GM21529 (cell line): ENCODE results near the gene LRRC37A.
"Not testable (repeated sequence)": the region's sequence is repeated elsewhere in the genome, so short reads cannot be mapped to it uniquely, and the experiment has no call there.

Experiments used
- ATAC-seq: cut with Tn5 transposase; IDR thresholded peaks from one replicate; pipeline ENCODE4 v1.9.1; 2021; ENCODE audit not compliant: unreplicated experiment

LRRC37A gene

DNA sequence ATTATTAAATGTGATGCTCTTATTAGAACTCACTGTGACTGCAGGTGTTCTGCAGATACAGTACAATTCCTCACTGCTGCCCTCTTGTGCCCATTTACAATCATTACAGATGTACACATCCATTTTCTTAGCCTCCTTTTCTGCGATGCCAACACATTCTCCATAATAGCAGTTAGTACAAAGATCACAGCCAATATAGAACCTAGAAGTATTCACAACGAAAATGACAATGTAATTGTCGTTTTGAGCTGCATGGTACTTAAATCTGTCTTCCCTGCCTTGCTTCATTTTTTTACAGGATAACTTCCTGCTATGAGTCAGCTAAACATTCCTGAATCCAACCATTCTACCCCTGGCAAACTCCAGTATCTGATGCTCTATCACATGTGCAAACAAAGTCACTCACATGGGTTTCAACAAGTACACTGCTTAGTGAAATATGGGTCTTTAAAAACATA is 8.1 kb upstream of the LRRC37A start:
- not testable (repeated sequence) for ATAC-seq

DNA sequence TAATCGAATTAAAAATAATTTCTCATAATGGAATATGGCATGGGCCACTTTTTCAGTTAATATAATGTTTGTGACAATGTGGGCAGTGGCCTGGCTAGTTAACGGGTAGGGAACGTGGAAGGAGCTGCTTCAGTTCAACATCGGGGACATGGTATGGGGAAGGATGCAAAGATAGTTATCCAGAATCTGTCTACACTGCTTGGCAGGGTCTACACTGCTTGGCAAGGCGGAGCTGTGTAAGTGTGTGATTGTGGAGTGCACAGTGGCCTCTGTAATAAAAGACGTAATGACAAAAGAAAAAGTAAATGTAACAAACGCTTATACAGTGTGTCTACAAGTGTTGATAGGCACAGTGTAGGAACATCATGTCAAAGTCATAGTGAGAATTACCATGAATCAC is 7.3 kb upstream of the LRRC37A start:
- ATAC-seq = not testable (repeated sequence)

DNA sequence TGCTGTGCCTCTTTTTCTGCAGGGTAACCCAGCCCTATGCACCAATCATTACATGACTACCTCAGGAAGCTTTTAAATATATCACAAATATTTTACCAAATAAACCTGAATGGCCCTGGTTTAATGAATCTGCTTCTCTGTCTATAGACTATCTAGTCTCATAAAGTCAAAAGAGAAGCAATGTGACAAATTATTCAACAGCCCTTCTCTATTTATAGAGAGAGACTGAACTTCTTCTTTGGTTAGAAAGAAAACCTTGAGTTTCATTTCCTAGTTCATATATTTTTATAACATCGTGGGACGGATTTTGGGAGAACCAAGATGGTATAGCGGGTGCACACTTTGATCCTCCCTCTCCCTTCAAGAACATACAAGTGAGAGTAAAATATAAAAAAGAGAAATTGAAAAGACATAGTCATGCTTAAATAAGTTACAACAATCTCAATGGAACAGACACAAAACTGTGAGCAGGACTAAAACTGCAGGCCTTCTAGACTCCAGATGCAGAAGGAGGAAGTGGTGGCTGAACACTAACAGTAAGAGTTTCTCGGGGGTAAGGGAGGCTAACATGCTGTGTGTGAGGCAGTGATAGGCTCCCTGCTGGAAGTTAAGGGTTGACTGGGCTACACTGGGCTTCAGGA is 3.9 kb upstream of the LRRC37A start:
- peak; percentile 98 for ATAC-seq

DNA sequence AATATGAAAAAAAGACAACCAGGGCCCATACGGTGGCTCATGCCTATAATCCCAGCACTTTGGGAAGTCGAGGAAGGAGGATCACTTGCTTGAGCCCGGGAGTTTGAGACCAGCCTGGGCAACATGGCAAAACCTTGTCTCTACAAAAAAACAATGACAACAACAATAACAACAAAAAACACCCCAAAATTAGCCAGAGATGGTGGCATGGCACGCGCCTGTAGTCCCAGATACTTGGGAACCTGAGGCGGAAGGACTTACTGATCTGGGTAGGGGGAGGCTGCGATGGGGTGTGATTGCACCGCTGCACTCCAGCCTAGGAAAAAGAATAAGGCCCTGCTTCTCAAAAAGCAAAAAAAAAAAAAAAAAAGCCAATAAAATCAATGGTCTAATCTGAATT is 3.3 kb upstream of the LRRC37A start:
- not testable (repeated sequence) for ATAC-seq

DNA sequence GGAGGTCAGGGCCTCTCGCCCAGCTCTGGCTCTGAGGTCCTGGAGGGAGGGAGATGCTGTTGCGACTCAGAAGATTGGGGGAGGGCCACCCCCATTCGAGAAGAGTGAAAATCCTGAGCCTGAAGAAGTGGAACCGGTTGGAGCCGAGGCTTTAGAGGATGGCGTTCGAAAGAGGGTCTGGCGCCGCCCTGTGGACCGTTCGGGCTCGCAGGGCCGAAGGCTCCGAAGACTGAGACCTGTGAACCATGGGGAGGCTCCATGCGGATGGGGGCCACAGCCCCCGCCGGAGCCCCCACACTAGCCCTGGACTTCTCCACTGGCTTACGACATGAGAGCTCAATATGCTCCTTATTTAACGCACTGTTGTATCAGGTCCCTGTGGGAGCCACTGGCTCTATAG is 46.3 kb downstream of the LRRC37A start:
- not testable (repeated sequence) for ATAC-seq

DNA sequence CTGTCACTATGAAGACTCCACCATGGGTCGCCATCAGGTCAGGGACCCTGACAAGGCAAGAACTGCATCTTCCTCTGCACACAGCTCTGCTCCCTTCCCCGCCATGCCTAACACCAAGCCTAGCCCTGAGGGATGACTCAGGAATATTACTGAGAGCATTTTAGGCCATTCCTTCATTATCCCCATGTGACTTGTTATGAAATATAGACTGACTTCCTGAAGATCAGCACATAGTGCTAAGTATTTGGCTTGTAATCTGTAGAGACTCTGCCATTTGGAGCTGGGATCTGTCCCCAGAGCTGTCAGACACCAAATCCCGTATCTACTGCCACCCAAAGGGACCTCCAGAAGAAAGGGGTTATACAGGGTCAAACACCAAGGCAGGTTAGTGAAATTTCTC is 47.2 kb downstream of the LRRC37A start:
- ATAC-seq = not testable (repeated sequence)

DNA sequence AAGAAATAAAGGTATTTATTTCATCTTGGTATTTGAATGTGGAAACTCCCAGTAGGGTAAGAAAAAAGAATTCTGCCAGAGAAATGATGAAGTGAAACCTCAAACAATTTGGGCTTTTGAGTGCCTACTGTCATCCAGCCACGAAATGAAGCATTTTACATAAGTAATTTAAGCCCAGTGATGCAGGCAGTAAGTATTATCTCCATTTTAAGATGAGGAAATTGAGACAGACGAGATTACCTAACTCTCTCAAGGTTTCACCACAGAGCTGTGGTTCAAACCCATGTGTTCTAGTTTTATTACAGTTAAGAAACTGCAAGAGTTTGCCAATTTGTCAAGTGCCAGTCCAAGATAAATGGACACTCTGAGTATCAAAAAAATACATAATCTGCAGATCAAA is 53.4 kb downstream of the LRRC37A start:
- ATAC-seq = not testable (repeated sequence)

DNA sequence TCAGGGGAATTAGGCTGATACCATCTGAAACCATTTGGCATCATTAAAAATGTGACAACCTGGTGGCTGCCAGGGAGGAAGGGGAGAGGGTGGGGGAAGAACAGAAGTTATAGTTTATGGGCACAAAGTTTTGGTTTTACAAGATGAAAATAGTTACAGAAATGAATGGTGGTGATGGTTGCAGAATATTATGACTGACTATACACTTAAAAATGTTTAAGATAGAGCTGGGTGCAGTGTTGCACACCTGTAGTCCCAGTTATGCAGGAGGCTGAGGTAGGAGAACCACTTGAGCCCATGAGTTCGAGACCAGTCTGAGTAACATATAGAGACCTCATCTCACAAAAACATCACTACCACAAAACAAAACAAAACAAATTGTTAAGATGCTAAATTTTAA is 54.1 kb downstream of the LRRC37A start:
- not testable (repeated sequence) for ATAC-seq

DNA sequence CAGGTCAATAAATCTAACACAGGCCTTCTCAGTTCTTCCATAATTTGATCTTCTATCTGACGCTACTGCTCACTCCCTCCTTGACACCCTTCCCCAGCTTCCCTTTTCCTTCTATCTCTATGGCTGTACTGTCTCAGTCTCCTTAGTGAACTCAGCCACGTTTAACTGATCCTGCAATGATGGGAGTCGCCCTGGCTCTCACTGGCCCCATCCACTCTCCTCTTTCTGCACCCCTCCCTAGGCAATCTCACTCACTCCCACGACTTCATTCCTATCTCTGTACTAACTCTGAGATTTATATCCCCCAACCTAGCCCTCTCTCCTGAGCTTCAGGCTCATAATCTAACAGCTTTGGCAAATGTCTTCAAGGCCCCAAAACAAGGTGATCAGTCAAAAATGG is 58.9 kb downstream of the LRRC37A start:
- not testable (repeated sequence) for ATAC-seq

DNA sequence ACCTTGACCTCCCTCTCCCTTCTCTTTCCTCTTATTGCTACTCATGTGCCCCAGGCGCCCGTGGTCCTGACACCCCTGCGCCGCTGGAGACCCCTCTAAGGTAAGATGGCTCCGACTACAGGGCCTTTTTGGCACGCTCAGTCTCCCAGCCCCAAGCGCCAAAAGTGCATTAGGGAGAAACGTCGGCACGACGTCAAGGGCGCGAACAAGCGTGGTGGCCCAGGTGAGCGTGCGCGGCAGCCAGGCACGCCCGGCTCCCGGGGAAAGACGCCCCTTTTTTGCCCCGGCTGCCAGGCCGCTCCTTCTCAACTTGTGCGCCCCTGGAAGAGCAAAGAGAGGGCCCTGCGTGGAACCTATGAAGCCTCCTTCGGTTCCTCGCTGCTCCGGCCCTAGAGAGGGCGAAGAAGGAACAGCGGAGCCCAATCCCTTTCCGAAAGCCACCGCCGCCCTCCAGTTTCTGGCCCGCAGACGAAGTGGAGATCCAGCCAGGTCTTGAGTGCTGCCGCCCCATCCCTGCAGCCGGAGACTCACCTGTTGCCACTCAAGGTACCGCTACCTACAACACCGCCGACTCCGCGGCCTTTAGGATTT is 66.3 kb downstream of the LRRC37A start:
- ATAC-seq = peak; percentile 62

DNA sequence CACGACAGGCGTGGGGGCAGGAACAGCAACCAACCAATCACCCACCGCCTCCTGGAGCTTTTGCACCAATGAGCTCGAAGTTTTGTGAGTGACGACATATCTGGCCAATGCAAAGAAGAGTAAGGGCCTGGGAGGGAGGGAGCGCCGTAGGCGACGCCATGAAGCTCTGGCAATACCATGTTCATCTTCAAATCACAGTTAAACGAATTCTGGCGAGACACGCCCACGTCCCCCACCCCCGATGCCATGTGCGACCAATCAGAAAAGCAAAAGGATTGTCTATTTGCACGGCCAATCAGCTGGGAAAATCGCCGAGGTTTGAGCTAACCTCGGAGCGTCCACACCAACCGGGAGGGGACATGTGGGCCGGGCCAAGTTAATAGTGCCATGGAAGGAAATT is 66.8 kb downstream of the LRRC37A start, which contains the start of gene ARL17B:
Gene ARL17B, minus strand, starts transcription at position 12 of the 400 bp plus-strand sequence. CDS start 3,369 bp downstream, outside the sequence.
- ATAC-seq = peak; percentile 82

DNA sequence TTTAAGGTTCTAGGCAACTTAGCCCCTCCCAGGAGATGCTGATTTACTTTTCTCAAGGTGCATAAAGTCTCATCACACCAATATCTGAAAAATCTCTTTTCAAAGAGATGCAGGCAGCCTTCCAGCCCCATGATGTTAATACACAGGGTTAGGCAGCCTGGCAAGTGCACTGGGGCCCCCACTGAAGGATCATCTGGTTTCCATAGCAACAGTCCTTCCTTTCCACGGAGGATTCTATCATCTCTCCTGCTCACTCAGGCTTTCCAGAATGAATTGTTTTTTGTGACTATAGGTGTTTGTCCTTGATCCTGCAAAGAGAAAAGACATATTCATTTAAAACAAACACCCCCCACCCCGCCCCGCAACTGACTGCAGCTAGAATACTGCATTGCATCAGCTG is 72.6 kb downstream of the LRRC37A start:
- not testable (repeated sequence) for ATAC-seq

DNA sequence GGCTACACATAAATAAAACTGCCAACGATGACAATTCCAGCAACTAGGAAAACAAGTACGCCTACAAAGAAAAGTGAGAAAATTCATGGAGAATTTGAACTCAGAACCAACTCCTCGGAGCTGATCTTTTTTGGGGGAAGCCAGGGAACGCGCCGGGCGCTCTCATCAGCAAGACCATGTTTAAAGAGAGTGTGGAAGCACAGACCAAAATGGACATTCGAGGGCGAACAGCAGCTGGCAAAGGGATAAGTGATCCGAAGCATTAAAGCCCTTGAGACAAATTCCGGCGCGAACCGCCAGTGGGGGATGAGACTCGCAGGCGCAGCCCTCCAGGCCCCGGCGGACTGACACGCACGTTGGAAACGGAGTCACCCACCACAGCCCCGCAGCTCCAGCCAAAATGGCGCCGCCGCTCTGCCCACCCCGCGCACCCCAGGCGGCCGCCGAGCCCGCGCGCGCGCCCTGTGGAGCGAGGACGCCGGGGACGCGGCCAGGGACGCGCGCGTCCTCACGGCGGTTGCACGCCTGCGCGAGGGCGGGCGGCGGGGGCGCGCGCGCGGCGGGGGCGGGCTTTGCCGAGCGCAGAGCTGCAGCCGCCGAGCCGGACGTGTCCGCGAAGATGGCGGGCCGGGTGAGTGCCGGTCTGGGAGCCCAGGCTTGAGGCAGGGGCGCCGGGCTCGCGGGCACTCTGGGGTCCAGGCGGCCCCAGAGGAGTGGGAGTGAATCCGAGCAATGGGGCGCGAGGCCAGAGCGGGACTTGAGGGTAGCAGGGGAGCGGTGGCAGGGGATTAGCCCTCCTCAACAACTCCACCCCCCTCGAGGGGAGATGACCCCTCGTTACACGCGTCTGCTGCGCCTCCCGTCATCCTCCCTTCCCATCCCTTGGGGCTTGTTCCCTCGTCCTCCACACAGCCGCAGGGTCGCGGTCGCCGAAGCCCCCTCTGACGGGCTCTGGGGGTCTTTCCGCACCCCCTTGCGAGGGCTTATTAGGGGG is 77.6 kb downstream of the LRRC37A start:
- peak; percentile 67 for ATAC-seq

DNA sequence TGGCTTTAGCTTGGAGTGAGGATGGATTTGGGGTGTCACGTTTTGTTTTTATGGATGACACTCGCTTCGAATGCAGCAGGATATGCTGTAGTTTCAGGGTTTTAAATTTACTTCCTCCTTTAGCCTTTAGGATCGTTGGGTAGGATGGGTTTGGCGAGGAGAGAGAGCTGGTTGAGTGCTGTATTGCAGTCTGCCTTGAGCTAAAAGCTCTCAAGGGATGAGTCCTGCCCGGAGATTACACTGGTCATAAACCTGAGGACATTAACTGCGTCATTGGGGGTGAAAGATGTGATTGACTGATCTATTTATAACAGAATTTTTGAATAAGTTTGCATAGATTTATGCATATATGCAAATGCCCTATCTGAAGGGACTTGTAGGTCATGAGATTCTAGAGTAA is 78.5 kb downstream of the LRRC37A start:
- peak; percentile 49 for ATAC-seq

DNA sequence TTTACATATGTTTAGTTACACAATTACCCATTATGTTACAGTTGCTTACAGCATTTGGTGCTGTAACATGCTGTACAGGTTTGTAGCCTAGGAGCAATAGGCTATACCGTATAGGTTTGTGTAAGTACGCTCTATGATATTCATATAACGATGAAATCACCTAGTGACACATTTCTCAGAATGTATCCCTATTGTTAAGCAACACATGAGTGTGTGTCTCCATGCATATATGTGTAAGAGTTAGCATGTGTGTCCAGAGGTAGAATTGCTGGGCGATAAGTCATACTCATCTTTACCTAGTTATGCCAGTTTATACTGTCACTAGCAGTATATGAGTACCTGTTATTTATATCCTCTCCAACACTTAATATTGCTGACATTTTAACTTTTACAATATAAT is 88.2 kb downstream of the LRRC37A start:
- ATAC-seq = not testable (repeated sequence)

DNA sequence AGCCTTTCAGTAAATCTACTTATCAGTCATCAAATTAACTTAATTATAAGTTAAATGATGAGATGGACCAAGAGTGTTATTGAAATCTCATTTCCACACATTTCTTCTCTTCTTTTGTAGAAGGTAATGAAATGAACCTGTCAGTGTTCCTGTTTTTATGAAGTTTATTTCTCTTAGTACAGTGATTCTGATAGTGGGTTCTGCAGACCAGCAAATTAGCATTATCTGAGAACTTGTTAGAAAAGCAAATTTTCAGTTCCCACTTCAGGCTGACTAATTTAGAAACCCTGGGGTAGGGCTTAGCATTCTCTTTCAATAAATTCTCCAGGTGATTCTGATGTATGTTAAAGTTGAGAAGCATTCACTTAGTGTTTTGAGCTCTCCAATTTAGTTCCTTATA is 90.6 kb downstream of the LRRC37A start:
- ATAC-seq = not testable (repeated sequence)
